ENCODE results near the gene KCNIP4. TPM values are rescaled to one million over a fixed set of nuclear protein-coding genes. Genes with fewer than 3 reads are reported as not detected.

KCNIP4 gene
- total and polyA plus RNA-seq, 10 of the 15 experiments (the other 5 are each of a cell fraction or from before 2014, with no cell fraction given): 0.03 to 0.23 (median 0.13) TPM; not detected in 7

DNA sequence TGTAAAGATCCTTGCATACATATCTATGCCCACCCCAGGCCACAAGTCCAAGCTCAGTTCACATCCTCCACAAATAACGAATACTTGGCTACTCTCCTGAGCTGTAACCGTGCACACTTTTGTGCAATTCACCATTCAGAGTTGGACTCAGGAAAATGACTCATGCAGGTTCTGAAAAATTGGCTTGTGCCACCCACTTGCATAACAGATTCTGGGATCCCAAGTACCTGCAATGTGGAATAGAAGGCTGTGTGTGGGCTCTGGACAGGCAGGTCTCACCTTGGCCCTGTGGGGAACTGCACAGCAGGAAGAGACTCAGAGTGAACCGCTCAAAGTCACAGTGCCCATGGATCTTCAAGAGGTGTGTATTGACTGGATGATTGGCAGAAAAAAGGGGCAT is 745.6 kb downstream of the KCNIP4 start (continued):
- TF ChIP-seq, protein P1, sequence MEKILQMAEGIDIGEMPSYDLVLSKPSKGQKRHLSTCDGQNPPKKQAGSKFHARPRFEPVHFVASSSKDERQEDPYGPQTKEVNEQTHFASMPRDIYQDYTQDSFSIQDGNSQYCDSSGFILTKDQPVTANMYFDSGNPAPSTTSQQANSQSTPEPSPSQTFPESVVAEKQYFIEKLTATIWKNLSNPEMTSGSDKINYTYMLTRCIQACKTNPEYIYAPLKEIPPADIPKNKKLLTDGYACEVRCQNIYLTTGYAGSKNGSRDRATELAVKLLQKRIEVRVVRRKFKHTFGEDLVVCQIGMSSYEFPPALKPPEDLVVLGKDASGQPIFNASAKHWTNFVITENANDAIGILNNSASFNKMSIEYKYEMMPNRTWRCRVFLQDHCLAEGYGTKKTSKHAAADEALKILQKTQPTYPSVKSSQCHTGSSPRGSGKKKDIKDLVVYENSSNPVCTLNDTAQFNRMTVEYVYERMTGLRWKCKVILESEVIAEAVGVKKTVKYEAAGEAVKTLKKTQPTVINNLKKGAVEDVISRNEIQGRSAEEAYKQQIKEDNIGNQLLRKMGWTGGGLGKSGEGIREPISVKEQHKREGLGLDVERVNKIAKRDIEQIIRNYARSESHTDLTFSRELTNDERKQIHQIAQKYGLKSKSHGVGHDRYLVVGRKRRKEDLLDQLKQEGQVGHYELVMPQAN (conservative IDR thresholded peaks at IDR 0.05): no peak
- TF ChIP-seq, protein P2, sequence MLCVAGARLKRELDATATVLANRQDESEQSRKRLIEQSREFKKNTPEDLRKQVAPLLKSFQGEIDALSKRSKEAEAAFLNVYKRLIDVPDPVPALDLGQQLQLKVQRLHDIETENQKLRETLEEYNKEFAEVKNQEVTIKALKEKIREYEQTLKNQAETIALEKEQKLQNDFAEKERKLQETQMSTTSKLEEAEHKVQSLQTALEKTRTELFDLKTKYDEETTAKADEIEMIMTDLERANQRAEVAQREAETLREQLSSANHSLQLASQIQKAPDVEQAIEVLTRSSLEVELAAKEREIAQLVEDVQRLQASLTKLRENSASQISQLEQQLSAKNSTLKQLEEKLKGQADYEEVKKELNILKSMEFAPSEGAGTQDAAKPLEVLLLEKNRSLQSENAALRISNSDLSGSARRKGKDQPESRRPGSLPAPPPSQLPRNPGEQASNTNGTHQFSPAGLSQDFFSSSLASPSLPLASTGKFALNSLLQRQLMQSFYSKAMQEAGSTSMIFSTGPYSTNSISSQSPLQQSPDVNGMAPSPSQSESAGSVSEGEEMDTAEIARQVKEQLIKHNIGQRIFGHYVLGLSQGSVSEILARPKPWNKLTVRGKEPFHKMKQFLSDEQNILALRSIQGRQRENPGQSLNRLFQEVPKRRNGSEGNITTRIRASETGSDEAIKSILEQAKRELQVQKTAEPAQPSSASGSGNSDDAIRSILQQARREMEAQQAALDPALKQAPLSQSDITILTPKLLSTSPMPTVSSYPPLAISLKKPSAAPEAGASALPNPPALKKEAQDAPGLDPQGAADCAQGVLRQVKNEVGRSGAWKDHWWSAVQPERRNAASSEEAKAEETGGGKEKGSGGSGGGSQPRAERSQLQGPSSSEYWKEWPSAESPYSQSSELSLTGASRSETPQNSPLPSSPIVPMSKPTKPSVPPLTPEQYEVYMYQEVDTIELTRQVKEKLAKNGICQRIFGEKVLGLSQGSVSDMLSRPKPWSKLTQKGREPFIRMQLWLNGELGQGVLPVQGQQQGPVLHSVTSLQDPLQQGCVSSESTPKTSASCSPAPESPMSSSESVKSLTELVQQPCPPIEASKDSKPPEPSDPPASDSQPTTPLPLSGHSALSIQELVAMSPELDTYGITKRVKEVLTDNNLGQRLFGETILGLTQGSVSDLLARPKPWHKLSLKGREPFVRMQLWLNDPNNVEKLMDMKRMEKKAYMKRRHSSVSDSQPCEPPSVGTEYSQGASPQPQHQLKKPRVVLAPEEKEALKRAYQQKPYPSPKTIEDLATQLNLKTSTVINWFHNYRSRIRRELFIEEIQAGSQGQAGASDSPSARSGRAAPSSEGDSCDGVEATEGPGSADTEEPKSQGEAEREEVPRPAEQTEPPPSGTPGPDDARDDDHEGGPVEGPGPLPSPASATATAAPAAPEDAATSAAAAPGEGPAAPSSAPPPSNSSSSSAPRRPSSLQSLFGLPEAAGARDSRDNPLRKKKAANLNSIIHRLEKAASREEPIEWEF (IDR thresholded peaks at IDR 0.05; ENCODE audit: insufficient replicate concordance, low read depth, low read length): no peak
- TF ChIP-seq NFXL1 (IDR thresholded peaks at IDR 0.05; ENCODE audit: borderline replicate concordance) (no peak), MTA2 (IDR thresholded peaks at IDR 0.05; ENCODE audit: low read depth) (no peak), JUNB (IDR thresholded peaks at IDR 0.05) (no peak), SP1 (IDR thresholded peaks at IDR 0.05; ENCODE audit: low read depth, low read length) (no peak), TCF3 (IDR thresholded peaks at IDR 0.05; ENCODE audit: borderline replicate concordance, insufficient read depth, low read depth, low read length) (no peak), CBX3 (IDR thresholded peaks at IDR 0.05; ENCODE audit: borderline replicate concordance, low read depth) (no peak), FOXK2 (IDR thresholded peaks at IDR 0.05) (no peak)
- TF ChIP-seq, protein P3, sequence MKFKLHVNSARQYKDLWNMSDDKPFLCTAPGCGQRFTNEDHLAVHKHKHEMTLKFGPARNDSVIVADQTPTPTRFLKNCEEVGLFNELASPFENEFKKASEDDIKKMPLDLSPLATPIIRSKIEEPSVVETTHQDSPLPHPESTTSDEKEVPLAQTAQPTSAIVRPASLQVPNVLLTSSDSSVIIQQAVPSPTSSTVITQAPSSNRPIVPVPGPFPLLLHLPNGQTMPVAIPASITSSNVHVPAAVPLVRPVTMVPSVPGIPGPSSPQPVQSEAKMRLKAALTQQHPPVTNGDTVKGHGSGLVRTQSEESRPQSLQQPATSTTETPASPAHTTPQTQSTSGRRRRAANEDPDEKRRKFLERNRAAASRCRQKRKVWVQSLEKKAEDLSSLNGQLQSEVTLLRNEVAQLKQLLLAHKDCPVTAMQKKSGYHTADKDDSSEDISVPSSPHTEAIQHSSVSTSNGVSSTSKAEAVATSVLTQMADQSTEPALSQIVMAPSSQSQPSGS (IDR thresholded peaks at IDR 0.05; ENCODE audit: low read length): no peak

All from GM12878 (cell line).